ENCODE measurements around the gene HSPB9.
A peak's percentile ranks its signal among the peaks of the same experiment; 100 is the strongest.

HSPB9 gene

GRCh38 chr17:42098730-42099399 is 23.7 kb upstream of the HSPB9 start:
- DNase-seq (ENCODE audit: low read depth in 3 of 3, low spot score in 1 of 3): no peak

- peak in 1 of 3 donors; percentile 45 for DNase-seq (ENCODE audit: low read depth in 3 of 3, low spot score in 1 of 3)
Observed at GRCh38 chr17:42101513-42102292, 20.9 kb upstream of the HSPB9 start.

DNA sequence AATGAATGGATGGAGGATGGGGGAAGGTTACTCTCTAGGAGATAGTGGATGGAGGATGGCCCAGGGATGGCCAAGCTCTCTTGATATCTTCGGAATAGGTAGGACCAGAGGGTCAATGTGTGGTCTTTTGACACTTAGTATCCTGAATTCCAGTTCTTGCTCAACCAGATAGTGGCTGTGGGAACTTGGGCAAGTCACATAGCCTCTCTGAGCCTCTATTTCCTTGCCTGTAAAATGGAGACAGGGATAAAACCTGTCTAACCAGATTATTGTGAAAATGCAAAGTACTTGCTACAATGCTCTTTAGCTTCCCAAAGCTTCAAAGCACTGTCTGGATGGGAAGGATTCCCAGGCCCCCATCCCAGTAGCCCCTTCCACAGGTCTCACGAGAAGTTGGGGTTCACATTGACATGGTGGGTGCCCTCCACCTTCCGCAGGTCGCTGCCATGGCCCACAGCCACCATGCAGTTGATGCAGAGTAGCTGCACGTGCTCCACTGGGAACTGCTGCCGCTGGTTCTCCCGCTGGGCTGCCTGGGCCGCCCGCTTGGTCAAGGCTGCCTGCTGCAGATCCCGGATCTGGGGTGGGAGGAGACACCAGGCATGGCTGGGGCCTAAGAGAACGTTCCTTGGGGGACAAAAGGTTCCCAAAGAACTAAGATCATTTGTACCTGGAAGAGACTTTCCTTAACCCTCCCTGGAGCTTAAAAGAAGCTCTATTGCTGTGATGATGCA is 19.2 kb upstream of the HSPB9 start:
- DNase-seq (ENCODE audit: low read depth in 3 of 3, low spot score in 1 of 3): no peak

DNA sequence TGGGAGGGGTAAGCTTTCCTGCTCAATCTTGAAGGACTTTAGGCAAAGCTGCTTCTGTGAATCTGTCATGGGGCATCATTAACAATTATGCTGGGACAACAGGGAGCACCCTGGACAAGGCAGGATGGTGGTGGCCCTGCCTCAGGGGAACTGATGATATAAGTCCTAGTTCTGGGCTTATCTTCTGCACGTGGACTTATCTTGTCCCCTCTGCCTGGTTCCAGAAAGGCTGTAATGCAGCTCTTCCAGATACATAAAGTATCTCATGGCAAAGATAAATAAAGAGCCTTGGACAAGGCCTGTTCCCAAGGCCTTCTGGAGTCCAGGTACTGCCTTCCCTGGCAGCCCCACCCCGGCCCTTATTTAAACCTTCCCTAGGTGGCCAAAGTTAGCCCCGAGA is 18.3 kb upstream of the HSPB9 start:
- DNase-seq (ENCODE audit: low read depth in 3 of 3, low spot score in 1 of 3): no peak

DNA sequence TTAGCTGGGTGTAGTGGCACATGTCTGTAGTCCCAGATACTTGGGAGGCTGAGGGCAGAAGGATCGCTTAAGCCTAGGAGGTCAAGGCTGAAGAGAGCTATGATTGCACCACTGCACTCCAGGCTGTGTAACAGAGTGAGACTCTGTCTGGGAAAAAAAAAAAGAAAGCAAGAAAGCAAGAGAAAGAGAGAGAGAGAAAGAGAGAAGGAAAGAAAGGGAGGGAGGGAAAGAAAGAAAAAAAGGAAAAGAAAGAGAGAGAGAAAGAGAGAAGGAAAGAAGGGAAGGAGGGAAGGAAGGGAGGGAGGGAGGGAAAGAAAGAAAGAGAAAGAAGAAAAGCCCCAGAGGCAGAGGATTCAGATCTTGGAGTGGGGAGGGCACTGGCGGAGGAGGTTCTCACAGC is 16.6 kb upstream of the HSPB9 start:
- DNase-seq (ENCODE audit: low read depth in 3 of 3, low spot score in 1 of 3): no peak

- DNase-seq (ENCODE audit: low read depth in 3 of 3, low spot score in 1 of 3): no peak
Observed at GRCh38 chr17:42107124-42107523, 15.5 kb upstream of the HSPB9 start.

GRCh38 chr17:42107597-42108576 is 14.7 kb upstream of the HSPB9 start:
- peak; percentile 85 to 92 (median 88) for DNase-seq (ENCODE audit: low read depth in 3 of 3, low spot score in 1 of 3)

DNA sequence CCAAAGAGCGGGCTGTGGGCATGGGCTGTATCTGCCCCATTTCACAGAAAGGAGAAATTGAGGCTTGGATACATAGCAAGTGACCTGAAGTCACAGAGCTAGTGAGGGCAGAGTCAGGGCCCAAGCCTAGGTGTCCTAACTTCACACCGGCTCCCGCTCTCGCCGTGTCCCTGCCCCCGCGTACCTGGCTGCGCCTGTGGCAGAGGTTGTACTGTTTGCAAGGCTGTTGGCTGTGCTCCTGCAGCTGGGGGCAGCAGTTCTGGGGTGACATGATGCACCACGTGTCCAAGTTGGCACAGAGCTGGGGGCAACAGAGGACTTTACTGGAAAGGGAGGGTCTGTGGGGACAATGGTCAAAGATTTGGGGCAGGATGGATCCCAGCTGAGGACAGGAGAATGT is 13.5 kb upstream of the HSPB9 start:
- no peak for DNase-seq (ENCODE audit: low read depth in 3 of 3, low spot score in 1 of 3)

DNA sequence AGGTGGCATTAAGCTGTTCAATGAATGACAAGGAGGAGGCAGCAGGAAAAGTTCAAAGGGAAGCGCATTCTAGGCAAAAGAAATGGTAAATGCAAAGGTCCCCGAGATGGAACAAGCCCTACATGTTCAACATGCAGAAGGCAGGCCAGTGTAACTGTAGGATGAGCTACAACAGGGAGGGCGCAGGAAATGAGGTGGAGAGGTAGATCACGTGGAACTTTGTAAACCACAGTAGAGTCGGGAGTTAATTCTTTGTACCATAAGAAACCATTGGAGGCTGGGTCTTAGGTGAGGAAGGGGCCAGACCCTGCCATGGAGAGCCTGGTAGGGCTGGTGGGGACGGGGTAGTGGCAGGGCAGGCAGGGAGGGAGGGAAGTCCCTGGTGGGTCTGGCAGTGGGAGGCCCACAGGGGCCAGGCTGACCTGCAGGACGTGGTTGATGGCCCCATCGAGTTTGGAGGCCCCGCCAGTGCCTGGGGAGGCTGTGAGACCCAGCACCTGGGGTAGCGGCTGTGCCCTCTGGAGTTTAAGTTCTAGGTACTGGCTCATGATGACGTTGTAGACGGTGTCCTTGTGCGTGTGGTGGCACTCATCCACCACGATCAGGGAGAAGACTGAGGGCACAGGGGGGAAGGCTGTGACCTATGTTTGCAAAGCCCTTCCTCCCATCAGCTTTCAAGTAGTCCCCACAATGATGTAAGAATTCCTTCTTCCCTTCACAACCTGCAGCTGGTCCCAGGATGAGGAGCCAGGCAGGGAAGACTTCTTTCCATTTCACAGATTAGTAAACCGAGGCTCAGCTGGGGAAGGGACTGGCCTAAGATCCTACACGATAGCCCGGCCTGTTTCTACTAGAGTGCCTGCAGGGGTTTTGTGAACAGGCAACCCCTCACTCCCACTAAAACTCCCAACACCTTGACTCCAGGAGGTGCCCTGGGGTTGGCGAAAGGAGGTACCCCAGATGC is 12.0 kb upstream of the HSPB9 start:
- DNase-seq (ENCODE audit: low read depth in 3 of 3, low spot score in 1 of 3): no peak

GRCh38 chr17:42111265-42111636 is 11.4 kb upstream of the HSPB9 start:
- DNase-seq (ENCODE audit: low read depth in 3 of 3, low spot score in 1 of 3): no peak

- DNase-seq (ENCODE audit: low read depth in 3 of 3, low spot score in 1 of 3): no peak
Observed at GRCh38 chr17:42111871-42112551, 10.6 kb upstream of the HSPB9 start.

DNA sequence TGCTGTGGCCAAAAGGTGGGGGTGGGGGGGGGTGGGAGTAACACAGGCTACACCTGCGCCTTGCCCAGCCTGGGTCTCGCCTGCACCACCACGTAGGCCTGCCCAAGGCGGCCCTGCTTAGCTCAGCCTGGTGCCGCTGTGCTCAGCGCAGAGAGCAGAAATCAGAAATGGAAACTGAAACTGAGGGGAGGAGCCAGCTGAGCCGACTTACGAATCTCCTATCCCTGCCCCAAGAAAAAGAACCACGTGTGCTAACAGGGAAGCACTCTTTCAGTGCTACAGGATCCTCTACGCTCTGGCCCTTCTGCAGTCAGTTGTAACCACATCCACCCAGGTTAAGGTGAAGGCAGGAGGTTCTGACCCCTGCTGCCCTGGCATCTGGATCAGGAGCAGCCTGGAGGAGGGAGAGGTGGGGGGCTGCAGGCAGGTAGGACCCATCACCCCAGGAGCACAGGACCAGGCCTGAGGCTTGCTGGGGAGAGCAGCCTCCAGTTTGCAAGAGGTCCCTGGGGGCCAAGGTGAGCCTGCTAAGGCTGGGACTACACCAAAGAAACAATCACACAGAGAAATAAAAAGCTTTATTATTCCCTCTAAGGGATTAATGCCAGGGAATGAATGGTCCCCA is 9.9 kb upstream of the HSPB9 start, which contains the start of gene DHX58:
Gene DHX58, minus strand, starts transcription at position 163 of the 625 bp plus-strand sequence. CDS start 822 bp downstream, outside the sequence.
- peak; percentile 34 to 50 (median 49) for DNase-seq (ENCODE audit: low read depth in 3 of 3, low spot score in 1 of 3)

DNA sequence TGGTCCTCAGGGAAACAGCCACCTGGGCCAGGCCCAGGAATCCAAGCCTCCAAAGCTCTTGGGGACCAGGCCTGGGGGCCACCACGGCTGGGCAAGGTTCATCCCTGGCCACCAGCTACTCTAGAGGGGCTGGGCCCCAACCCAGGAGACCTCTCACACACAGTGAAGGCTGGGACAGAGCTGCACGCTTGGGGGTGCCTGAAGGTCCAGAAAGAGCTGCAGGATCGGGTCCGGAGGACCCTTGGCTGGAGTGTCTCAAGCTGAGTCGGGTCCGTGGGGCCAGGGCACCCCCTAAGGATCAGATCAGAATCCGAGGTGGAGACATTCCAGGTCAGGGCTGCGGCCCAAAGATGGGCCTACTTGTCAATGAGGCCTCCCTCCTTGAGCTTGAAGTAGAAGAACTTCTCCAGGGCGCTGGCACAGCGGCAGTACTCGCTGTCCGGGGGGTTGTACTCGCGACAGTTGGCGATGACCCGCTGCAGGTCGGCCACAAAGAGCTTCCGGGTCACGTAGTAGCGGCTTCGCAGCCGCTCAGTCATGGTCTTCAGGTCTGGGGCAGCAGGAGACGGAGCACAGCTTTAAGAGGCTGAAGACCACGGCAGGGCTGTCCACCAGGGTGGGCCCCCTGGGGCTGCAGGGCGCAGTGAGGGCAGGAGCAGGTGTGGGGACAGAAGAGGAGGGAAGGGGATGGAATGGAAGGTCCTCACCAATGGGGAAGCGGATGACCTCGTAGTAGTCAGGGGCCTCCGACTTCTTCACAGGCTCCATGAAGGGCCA is 9.1 kb upstream of the HSPB9 start:
- no peak for DNase-seq (ENCODE audit: low read depth in 3 of 3, low spot score in 1 of 3)

GRCh38 chr17:42114118-42114517 is 8.5 kb upstream of the HSPB9 start:
- DNase-seq (ENCODE audit: low read depth in 3 of 3, low spot score in 1 of 3): no peak

DNA sequence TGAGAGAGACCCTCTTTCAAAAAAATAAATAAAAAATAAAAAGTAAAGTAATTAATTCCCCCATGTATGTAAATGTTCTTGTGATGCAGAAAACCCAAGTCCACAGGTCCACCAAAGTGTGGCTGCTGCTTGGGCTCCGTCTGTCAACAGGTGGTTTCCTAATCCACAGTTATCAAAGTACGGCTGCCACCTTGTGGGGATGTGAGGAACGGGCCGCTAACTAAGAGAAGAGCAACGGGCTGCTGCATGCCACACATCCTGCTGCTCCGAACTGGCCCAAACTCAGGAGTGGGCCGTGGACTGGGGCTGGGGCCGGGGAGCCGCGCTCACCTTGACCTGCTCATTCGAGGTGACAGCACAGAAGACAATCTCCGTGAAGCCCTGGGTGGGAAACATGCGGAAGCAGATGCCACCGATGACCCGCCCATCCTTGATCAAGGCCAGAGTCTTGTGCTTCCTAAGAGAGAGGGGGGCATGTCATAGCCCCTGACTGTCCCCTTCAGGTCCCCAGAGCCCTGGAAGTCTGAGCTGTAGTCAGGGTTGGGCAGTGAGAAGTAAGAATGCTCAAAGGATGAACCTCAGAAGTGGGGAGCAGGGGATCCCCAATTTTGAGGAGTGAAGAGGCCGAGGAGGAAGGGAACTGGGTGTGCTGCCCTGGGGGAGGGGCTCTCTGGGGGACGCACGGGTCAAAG is 5.8 kb upstream of the HSPB9 start:
- DNase-seq (ENCODE audit: low read depth in 3 of 3, low spot score in 1 of 3): peak; percentile 63 to 68 (median 65)

- no peak for DNase-seq (ENCODE audit: low read depth in 3 of 3, low spot score in 1 of 3)
Observed at GRCh38 chr17:42117397-42118125, 5.0 kb upstream of the HSPB9 start.

GRCh38 chr17:42118126-42118510 is 4.5 kb upstream of the HSPB9 start:
- no peak for DNase-seq (ENCODE audit: low read depth in 3 of 3, low spot score in 1 of 3)
